COLO668 (cell line): ENCODE data around the gene SOX4.
"Not testable (repeated sequence)": the region's sequence is repeated elsewhere in the genome, so short reads cannot be mapped to it uniquely, and the experiment has no call there.

Experiments
- DNase-seq: peaks from one replicate; lab custom pipeline; 2025; ENCODE audit not compliant: unreplicated experiment; lab: John Stamatoyannopoulos, UW

SOX4 gene

GRCh38 chr6:21593412-21593926 lies at the start of gene SOX4:
Gene SOX4 (plus strand): TSS chr6:21593751. CDS start chr6:21594535, 784 bp downstream.
- DNase-seq = peak; percentile 83

DNA sequence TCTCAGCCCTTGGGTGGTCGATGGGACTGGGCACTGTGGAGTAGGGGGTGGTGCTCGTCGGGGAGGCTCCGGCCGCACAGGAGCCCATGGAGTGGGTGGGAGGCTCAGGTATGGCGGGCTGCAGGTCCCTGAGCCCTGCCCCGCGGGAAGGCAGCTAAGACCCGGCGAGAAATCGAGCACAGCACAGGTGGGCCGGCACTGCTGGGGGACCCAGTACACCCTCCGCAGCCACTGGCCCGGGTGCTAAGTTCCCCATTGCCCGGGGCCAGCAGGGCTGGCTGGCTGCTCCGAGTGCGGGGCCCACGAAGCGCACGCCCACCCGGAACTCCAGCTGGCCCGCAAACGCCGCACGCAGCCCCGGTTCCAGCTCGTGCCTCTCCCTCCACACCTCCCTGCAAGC lies 41.3 kb upstream of the SOX4 start:
- DNase-seq = not testable (repeated sequence)

- DNase-seq = no peak
These were observed 39.3 kb upstream of the SOX4 start for GRCh38 chr6:21554286-21554685.

- DNase-seq = no peak
These were observed 38.4 kb upstream of the SOX4 start for GRCh38 chr6:21555197-21555596.

GRCh38 chr6:21556511-21556910 lies 37.0 kb upstream of the SOX4 start:
- no peak for DNase-seq

- no peak for DNase-seq
These were observed 36.4 kb upstream of the SOX4 start for GRCh38 chr6:21556968-21557721.

DNA sequence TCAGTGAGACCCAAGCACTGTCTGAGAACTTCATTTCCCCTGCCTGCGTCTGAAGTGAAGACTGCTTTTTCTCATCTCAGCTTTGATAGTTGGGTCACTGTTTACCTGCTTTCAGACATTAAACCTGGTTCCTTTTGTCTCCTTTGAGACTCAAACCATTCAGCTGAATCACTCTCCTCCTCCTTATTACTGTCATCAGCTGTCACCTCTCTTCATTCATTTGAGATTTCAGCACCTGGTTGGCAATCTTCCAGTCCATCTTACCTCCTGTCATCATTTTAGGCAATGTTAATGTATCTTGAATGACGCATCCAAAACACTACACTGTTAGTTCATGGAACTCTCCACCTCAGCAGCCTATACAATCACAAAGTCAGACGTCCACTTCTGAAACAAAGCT lies 34.3 kb upstream of the SOX4 start:
- no peak for DNase-seq

- DNase-seq = no peak
These were observed 33.3 kb upstream of the SOX4 start for GRCh38 chr6:21560249-21560648.

GRCh38 chr6:21565431-21565830 lies 28.1 kb upstream of the SOX4 start:
- DNase-seq = no peak

GRCh38 chr6:21578523-21578922 lies 15.0 kb upstream of the SOX4 start:
- no peak for DNase-seq

GRCh38 chr6:21582651-21583050 lies 10.9 kb upstream of the SOX4 start:
- DNase-seq = no peak

- DNase-seq = no peak
These were observed 7.3 kb upstream of the SOX4 start for GRCh38 chr6:21586300-21586699.

DNA sequence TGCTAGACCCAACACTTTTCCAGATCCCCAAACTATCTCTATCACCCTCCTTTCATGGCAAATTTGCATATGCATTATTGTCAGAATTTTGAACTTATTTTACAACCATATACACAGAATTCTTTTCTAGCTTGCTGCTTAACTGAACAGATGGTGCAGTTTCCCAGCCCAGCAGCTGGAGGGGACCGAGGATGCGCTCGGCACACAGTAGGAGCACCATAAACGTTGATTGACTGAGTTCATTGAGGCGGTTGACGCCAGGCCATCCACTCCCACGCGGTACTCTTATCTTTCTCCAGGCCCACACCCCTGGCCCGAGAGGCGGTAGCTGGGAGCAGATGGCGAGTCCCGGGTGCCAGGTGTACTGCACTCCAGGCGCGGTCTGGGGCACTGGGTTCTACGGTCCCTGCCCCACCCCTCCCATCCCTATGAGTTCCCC lies 6.8 kb upstream of the SOX4 start:
- DNase-seq = peak; percentile 79

- DNase-seq = peak; percentile 83
These were observed 6.2 kb upstream of the SOX4 start for GRCh38 chr6:21587179-21587960.

- DNase-seq = peak; percentile 83
These were observed 5.5 kb upstream of the SOX4 start for GRCh38 chr6:21587961-21588480.

- DNase-seq = peak; percentile 69
These were observed 4.8 kb upstream of the SOX4 start for GRCh38 chr6:21588481-21589351.

DNA sequence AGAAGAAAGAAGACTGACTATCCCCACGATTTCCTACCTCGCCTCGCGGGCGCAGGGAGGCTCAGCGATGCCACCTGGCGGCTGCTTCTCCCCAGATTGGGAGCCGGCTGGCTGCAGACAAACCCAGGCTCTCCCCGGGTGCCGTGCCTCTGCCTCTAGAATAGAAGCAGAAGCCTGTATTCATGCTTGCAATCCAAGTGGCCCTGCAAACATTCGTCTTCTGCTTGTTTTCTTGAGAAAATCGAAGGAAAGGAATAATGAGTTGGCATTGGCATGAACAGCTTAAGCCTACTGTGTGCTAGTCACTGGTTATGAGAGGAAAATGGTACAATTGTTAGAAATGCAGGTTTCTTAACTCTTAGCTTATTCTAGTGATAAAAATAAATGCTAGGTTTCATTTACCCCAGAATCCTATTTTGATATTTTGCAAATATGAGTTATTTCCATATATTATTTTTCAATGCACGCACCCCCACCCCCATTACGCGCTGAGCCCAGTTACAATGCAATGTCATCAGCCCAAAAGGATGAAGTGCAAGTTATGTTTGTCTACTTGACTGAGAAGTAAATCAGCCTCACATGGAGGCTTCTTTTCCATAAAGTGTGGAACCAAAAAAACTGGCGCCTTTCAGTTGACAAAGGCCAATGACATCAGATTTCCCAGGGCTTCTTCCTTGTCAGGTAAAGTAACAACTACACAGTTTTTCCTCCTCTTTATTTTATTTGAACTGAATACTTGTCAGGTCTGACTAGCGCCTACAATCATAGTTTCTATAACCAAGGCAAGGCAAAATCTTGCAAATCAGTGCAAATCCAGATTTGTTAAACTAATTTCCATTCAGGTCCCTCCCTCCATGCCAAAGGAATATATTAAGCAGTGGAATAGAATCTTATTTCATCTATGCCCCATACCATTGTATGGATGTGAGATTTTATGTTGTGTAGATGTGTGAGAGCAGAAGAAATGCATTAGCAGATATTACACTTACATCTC lies 3.9 kb upstream of the SOX4 start:
- peak; percentile 83 for DNase-seq

DNA sequence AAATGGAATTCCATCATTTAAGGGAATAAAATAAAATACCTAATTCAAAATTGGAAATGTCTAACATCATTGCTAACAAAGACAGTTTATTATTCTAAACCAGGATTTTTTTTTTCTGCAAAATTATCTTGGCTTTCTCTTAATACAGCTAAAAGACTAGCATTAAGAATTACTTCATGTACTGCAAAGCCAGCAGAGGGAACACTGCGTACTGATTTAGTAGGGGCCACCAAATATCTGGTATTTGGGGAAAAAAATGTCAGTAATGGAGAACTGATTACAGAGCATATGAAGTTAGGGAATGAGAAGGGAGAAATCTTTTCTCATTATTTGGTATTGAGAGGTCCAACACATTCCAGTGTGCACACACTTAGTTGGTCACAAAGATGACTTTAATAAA lies 3.2 kb upstream of the SOX4 start:
- DNase-seq = no peak

DNA sequence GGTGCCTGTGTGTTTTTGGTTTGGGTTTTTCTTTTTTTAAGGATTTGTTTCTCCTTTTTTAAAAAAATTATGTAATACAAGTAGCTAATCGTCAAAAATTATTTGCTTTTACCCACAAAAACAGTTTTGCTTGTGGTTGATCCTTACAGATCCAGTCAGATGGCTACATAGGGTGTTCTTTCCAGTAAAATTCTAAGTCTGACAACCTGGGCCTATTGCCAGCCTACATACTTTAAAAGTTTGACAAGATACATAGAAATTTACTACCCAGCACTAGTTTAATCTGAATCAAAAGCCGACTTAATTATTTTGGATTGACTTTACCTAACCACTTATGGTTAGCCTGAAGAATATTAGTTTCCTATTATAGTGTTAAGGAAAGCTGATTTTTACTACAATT lies 2.1 kb upstream of the SOX4 start:
- DNase-seq = no peak

DNA sequence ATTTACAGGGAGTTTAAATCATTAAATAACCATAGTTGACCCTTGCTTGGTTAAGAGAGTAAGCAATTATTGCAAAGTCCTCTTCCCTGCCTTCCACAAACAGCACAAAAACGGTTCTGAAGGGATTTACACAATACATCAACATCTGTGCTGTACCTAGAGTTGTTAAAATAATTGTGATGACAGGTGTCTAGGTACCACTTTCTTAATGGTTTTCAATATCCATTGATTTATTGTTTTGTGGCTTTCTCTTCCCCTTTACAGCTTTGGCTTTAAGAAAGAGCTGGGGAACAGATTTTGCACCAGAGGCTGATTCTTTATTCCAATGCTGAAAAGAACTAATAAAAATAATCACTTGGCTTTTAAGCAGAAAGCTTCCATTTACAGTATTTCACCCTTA lies 598 bp upstream of the SOX4 start:
- no peak for DNase-seq
